ENCODE data around the gene AUTS2.

AUTS2 gene

DNA sequence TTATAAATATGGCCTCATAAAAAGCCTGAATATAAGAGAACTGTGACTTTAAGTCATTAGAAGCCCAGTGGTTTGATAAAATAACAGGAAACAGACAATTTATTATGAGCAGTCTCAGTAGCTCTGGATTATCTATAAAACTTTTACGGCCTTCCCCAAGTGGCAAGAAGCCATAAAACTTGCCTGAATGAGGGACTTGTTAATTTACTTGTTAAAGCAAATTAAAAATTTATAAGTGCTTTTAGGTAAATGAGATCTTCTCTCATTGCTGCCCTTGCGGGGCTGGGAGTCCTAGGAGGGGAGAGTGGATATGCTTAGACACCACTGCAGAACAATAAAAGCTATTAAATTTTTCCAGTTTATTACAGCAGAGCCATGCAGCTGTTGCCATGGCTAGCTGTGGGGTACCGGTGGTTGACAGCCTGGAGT, 499.9 kb downstream of the AUTS2 start:
- no peak for DNase-seq

DNA sequence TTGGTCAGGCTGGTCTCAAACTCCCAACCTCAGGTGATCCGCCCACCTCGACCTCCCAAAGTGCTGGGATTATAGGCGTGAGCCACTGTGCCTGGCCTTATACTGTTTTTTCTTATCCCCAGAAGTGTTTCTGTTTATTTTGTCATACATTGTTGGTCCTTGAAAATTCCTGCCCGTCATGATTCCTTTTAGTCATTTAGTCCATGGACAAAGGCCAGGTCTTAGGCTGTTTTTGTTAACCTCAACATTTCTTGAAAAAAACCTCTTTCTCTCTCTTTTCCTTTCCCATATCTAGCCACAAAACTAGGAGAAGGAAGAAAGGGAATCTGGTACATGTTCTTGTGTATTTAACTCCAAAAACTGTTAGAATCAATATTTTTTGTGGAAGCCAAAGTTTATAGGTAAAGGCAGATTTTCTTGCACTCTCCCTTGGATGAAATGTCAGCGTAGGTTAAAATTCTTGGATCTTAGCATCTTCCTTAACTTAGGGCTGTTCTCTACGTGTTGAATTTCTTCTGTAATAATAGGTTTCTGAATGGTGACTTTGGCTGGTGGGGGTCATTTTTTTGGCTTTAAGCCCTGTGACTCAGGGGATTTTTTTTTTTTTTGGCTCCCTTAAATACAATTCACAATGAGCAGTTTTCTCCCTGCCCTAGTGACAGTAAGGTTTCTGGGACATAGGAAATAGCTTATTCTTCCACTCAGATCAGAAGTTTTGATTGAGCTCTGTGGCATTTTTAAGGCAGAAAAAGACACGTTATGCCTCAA, 500.8 kb downstream of the AUTS2 start:
- DNase-seq, result no peak

DNA sequence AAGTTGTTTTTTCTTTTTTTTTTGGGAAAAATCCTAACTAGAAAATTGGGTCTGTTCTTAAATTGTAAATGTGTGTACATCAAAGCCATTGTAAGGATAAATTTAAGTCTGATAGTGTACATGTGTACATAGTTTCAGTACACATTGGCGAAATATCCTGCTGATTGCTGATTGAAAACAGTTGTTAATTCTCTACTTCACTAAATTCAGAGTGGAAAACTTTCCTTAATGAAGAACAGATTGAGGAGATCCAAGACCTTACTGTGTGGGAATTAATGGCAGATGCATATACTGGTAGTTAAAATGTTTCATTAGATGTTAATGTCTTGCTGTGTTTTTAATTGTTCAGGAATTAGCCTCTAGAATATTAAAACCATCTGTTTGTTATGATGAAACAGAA, 506.0 kb downstream of the AUTS2 start:
- no peak for DNase-seq

DNA sequence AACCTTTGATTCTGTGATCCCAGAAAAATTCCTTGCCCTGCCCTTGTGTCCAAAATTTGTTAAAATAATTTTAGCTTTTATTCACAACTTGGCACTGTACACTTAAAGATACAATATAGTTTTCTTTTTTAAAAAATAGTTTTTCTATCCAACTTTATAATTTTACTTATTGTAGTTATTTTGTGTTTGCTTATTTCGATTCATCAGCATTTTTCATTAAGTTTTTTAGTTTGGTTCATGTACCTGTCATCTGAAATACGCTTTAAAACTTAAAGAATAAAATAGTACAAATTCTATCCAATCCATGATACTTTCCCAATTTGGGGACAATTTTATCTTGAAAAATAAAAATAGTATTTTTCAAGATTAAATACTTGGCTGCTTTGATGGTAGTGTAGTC, 514.8 kb downstream of the AUTS2 start:
- no peak for DNase-seq

DNA sequence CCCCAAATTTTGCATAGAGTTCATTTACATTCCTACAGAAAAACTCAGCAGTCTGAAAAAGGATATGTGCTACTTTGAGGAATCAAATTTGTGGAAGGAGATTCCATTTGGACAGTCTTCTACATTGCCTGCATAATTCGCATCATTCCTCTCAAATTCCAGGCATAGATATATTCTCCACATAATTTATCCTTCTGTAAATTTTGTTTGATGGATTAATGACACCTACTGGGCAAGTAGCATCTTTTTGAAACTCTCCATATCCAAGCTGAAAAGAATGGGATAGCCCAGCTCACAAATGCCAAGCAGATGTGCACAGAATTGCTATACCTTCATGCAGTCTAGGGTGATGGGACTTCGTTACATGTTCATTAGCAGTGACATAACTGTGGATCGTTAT, 515.3 kb downstream of the AUTS2 start:
- no peak for DNase-seq

DNA sequence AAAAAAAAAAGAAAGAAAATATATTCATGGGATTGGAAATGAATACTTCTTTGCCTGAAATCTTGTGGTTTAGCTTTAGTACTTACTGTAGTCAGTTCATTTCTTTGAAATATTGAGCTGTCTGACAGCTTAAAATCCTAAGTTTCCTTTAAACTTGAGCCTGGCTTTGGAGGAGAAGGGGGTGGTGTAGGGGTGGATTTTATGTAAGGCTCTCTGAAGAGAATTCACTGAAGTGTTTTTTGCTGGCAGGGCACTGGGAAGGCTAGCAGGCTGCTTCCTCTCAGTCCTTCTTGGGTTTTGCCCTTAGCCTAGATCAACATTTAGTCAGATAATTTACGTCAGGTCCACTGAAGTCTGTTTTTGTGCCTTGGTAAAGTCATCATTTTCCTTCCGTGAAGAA, 516.5 kb downstream of the AUTS2 start:
- no peak for DNase-seq

DNA sequence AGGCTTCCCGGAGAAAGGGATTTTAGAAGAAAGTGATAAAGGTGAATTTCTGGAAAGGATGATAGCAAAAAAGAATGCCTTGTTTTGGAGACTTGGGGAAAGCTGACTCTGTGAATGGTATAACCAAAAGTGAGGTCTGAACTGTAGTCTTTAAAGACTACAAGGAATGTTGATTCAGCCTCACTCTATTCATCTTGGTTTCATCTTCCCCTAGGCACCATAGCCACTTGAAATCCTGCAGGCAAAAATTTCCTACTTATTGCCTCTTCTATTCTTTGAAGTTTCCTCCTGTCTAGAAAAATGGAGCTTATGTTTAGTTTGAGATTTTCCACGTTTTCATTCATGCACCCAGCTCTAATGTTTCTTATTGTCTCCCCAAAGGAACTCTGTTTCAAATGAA, 518.0 kb downstream of the AUTS2 start:
- DNase-seq, result no peak

DNA sequence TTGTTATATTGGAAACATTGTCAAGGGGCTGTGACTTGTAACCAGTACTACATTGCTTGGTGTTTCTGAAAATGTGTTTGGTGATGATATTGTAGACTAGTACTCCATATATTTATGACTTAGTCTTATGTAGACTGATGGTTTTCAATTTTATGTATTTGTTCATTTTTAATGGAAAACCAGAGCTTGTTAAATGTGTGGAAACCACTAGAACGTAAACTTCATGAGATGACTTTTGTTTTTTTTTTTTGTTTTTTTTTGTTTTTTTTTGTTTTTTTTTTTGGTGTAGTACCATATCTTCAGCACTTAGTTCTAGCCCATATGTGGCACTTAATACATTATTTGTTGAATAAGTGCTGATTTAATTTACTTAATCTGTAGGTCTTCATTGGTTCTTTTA, 518.6 kb downstream of the AUTS2 start:
- DNase-seq, result no peak

DNA sequence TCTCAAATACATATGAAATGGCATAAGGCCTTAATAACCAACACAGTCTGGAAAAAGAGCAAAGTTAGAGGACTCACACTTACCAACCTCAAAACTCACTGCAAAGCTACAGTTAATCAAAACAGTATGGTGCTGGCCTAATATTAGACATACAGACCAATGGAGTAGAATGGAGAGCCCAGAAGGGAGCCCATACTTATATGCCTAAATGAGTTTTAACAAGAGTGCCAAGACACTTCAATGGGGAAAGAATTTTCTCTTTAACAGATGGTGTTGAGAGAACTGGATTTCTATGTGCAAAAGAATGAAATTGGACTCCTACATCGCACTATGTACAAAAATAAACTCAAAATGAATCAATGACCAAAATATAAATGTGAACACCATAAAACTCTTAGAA, 522.6 kb downstream of the AUTS2 start:
- no peak for DNase-seq

DNA sequence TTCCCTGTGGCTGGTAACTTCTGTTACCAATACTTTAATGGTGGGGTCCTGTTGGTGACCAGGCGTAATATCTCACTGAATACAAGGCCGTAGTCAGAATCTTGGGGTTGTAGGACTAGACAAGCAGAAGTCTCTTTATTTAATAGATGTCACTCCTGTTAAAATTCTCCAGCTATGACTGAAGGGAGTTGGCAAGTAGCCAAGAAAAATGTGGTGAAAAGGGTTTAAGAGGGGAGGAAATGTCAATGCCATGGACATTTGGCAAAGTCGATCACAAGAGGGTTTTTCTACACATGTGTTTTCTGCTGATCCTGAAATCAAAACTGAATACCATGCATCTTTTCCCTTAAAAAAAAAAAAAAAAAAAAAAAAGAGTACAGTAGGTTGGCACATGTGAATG, 533.5 kb downstream of the AUTS2 start:
- DNase-seq, result no peak

DNA sequence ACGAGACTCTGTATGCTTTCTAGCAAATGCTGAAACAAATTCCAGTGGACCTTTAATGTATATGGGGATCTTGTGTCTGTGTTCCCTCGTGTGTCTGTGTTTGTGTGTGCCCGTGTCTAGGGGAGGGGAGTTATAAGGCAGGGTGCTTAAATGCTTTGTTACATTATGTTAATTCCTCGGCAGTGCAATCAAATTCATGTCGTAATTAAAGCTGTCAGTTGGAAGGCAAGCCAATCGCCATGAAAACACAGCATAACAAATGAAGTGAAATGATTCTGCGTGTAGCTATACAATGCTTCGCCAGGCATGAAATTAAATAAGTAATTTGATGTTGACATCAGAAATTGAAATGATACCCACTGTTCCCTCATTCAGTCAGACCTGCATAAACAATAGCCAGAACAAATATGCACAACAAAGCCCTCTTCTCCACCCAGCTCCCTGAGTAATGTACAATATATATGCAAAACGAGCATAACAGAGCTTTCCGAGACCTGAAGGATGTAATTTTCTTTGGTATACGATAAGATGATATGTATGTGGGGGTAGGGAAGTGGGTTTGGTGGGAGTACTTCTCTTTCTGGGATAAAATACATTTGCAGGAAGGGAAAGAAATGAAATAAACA, 534.1 kb downstream of the AUTS2 start:
- no peak for DNase-seq

DNA sequence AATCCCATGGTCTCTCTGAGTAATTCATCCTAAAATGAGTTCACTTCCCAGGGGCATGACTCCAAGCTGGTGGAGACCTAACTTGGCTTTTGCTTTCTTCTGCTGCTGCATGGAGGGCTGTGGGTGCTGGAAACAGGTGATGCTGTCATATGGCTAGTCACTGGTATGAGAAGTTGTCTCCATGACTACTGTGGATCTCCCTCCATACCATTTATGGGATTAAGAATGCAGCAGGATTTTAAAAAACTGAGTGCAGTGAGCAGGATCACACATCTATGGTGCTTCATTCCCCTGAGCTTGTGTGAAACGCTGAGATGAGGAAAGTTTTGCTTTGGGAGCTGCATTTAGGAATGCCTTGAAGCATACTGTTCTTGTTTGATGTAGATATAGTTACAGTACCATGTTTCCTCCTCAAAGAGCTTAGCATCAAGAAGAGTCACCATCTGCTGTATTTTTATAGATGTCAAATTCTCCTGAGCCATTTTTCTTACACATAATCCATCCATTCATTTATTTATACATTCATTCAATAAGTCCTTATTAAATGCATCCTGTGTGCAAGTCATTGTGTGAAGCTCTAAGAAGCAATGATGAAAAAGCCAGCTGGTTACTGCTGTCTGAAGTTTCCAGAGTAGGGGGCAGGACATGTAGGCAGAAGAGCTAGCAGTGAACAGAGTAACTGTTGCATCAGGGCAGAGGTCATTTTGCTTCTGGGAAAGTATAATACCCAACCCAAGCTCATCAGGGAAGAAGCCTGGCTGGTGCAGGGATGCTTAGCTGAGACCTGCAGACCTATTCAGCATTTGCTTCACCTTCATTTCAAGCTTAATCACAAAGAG, 534.8 kb downstream of the AUTS2 start:
- no peak for DNase-seq

DNA sequence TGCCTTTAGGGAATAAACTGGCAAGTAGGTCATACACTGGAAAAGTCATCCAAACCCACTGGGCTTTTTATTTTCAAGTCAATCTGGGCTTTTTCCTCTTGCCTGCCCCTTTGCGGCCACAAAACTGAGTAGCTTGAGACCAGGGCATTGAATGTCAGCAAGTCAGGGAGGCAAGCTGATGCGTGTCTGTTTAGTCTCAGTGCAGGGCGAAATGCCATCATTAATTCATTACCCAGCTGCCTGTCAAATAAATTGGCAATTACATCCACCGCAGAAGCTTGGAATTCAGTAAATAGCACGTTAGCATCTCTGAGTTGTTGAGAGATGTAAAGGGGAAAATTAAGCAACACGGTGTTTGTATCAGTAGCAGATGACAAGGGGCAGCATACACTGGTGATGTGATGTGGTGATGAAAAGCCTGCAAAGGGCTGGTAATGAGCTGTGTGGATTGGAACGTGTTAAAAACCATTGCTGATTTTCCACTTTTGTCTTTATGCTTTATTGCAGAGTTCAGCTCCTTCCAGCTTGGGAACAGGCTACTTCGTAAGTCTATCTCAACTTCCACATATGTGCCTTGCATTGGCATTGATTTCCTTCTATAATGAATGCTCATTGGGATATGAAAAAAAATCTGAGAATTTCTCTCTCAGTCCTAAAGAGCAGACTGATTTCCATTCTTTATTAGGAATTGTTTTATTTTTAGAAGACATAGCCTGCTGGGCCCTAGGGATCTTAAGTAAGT, 535.9 kb downstream of the AUTS2 start:
- DNase-seq, result no peak

DNA sequence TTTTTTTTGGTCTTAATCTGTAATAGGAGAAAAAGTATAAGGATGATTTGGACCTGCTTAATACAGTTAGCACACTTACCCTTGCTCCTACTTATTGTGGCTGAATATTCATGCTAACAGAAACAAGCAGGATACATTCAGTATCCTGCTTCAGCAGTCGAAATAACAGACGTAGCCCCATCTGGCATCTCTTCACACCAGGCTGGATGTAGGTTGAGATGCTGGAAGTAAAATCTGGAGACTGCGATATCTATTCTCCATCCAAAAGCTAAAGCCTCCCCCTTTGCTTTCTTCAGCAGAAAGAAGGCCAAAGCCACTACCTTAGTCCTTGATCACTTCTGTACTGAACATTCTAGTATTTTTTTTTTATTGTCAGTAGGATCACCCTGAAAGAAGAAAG, 537.4 kb downstream of the AUTS2 start:
- DNase-seq, result no peak

DNA sequence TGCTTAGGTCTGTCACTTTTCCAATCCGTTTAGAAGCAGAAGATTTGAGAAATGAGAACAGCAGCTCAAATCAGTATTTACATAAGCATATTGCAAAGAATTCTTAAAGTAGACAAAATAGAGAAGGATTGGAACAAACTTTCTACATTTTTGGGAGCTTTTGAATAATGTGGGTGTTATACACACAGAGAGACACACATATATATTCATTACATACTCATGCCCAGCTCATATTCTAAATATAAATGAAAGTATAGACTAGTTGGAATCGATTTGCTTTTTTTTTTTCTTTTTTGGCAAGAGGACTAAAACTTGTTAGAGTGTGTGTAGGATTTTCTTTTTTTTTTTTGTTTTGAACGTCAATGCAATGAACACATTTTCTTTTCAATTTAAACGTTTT, 538.9 kb downstream of the AUTS2 start:
- DNase-seq, result no peak

DNA sequence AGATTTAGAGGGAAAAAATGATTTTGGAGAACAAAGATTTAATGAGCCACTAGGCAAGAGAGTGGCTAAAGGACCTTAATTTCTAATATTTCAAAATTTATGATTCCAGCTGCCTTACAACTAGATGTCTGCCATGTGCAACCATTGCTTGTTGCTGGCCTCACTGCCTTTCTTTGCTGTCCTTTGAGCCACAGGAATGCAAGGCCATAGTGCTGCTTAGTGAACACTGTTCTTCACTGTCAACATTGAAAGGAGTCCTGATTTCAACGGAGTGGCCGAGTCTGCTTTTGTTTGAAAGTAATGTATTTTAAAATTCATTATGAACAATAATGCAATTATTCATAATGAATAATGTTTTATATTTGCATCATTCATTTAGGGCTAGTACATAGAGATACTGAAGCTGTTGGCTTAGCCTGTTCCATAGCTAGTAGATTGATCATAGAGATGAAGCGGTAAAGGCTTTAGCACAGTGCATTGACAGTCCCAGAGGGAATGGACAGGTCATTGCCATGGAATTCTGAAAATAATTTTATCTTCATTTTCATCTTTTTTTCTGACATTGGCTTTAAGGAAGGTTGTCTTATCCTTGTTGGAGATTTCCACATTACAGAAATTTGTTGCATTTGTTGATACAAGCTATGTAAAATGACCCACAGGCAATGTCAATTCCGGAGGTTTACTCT, 544.1 kb downstream of the AUTS2 start:
- DNase-seq, result no peak

DNA sequence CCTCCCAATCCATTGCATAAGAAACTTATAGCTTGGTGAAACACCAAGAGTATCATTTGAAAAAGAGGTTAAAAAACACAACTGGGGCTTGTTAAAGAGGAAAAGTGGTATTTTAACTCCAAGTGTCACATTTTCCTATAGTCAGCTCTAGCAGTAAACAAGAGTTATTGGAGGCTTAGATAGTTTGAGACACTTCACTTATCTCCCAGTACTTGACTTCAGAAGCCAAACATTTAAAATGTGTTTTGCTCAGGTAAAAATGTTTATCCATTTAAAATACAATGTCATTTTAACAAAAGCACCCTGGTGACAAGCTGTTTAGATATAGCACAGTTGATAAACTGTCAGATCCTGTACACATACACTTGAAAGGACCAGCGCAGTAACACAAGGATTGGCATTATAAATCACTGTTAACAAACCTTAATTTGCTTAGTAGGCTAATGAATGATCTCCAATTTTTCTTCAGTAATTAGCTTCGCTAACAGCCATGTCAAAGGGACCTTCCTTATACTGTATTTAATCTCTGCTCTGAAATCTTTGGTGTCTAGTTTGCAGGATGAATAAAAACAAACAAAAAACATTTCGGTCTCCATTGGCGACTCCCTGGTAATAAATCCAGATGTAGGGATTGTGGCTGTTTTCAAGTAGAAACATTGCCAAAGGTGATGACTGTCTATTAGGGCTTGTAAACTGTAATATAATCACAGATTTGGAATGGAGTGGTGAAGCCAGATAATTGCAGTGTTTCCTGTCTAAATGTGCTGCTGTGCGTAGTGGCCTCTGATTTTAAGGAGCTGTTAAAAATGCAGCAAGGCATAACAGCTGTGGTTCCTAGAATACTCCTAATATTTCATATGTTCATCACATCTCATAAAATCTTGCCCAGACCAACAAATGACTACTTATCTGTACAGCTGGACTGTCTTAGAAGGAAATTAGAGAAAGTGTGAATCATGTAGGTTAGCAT, 545.1 kb downstream of the AUTS2 start:
- no peak for DNase-seq

DNA sequence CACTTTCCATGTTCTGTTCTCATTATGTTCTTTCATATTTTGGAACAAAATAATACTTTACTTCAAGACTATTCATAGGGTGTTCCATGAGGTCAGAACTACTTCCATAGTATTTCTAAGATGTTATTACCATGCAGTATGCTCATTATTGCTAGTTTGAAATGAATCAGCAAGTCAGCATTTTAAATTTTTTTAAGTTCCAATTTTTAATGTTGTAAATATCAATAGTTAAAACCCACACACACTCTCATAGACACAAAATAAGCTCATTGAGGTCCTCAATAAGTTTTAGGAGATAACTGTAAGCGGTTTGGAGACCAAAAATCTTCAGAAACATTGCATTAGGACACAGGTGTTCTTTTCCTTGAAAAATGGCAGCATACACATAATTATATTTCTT, 550.7 kb downstream of the AUTS2 start:
- DNase-seq, result no peak

DNA sequence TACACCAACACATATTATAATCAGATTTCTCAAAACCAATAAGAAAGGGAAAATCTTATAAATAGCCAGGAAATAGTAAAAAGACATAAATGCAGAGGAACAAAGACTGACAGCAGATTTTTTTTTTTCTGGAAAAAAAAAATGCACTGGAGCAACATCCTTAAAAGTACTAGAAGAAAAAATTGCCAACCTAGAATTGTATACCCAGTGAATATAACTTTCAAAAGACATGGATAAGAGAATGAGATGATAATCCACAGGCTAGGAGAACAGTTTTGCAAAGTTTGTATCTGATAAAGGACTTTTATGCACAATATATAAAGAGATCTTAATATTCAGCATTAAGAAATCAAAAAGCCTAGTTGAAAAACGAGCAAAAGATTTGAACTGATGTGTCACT, 554.0 kb downstream of the AUTS2 start:
- no peak for DNase-seq

DNA sequence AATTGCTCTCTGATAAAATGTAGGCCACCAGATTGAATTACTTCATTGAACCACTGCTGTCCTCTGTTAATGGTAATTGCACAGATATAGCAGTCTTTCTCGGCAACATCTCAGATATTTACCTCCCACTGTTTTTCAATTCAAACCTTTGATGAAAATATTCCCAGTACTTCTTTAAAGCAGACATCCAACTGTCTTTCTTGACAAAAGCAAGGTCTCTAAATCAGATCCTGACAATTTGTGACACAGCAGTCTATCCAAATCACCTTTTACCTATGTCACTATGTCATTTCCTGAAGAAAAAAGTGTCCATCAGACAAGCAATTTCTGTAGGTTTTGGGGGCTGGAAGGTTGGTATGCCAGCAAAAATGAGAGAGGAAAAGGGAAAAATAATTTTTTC, 555.7 kb downstream of the AUTS2 start:
- no peak for DNase-seq

DNA sequence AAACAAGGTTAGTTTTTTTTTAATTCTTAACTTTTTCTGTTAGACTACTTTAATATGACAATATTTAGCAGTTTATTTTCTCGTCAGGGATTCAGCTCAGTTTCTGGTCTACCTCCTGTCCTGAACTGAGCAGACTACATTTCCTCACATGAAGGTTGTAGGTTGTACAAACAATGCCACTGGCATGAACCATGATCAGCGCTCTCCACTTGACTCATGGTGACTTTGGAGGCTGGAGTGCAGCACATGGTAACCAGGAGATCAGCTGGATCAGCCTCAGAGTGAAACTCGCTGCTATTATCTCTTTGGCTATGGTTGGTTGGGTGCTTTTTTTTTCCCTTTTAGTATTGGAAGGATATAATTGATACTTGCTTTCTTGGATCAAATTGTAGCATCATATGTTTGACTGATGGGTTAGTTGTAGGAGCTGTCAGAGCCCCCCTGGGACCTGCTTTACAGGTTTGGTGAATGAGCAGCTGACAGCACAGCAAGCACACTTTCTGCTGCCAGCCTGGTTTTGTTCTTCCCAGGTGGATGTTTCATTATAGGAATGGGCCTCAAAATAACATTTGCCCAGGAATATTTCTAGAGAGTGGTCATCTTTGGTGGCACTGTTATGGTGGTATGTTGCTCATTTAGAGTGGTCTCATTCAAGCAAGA, 556.4 kb downstream of the AUTS2 start:
- DNase-seq, result no peak
